NCI-H1436 treated with DMSO at 0.1 percent for 48 hours (cell line): ENCODE measurements around the gene FAM98C.
"Not testable (repeated sequence)": the region's sequence is repeated elsewhere in the genome, so short reads cannot be mapped to it uniquely, and the experiment has no call there.

ENCODE experiments used
- DNase-seq: peaks from one replicate; lab custom pipeline; 2025; lab: John Stamatoyannopoulos, UW

The FAM98C gene

DNA sequence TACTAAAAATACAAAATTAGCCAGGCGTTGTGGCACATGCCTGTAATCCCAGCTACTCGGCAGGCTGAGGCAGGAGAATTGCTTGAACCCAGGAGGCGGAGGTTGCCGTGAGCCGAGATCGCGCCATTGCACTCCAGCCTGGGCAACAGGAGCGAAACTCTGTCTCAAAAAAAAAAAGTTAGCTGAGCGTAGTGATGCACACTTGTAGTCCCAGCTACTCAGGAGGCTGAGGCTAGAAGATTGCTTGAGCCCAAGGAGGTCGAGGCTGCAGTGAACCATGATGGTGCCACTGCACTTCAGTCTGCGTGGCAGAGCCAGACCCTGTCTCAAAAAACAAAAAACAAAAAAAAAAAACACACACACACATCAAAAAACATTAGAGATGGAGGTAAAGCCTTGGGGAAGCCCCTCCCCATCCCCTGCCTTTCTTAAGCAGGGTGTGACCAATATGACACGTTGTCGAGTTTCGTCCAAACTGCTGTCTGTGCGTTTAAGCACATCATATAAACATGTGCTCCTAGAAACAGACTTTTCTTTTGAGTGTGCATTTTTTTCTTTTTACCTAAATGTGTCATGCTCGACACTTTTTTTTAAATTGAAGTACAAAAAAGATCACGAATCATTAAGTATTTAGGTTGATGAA, 24.3 kb downstream of the FAM98C start:
- DNase-seq: not testable (repeated sequence)

DNA sequence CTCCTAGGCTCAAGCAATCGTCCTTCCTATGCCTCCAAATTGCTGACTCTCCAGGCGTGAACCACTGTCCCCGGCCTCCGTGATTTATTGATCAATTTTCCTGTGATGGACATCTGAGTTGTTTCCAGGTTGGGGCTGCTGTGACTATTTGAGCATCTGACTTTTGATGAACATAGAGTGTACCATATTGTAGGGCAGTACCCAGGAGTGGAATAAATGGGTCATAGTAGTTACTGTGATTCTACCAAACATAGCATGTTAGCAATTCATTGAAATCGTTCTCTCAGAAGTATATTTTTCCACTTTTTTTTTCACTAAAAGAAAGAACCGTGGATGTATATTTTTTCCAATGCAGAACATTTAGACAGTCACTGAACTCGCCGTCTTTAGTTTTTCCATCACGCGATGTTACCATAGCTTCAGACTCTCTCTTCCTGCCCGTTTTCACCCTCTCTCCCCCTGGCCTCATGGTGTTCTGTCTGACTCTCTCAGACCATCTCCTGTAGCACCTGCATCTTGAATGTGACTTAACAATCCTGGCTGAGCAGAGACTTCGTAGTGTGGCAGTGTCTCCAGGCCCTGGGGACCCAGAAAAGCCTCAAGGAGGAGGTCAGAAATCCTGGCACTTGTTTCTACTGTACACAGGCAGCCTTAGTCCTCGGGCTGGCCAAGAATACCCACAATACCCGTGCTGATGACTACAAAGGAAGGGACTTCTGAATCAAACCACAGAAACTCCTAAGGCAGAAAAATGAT, 26.3 kb downstream of the FAM98C start:
- DNase-seq: no peak

- no peak for DNase-seq
Measured at GRCh38 chr19:38429811-38430156, 26.9 kb downstream of the FAM98C start.

- DNase-seq: no peak
Measured at GRCh38 chr19:38430931-38431330, 28.0 kb downstream of the FAM98C start.

DNA sequence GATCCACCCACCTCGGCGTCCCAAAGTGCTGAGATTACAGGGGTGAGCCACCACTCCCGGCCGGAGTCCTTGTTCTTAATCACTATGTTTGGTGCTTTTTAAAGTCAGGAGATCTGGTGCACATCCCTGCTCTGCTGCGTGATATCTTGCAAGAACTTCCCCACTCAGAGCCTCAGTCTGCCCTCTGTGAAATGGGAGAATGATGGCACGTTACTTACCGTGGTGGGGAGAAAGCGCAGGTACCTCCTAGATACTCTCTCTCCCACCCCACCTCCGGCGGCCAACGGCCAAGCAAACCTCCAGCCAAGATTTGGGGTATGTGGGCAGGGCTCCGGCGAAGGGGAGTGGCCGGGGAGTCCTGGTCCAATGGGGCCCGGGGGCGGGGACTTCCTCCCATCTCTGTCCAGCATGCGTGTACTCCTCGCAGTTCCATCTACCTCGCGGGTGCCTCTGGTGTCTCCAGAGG, 30.4 kb downstream of the FAM98C start, which contains the start of gene RYR1:
Gene RYR1 (plus strand): TSS at position 424 of the 466 bp plus-strand sequence. CDS start 139 bp downstream, outside the sequence.
- DNase-seq: no peak

GRCh38 chr19:38434549-38435051, 31.7 kb downstream of the FAM98C start:
- no peak for DNase-seq

DNA sequence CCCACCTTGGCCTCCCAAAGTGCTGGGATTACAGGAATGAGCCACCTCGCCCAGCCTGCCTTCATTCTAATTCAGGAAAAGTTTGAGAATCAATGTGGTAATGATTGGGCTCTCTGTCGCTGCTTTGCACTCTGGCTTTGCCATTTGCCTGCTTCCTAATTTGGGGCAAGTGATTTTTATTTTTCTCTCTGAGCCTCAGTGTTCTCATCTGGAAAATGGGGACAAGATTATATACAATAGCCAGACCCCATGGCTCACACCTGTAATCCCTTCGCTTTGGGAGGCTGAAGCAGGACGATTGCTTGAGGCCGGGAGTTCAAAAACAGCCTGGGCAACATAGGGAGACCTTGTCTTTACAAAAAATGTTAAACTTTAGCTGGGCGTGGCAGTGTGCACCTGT, 34.4 kb downstream of the FAM98C start:
- no peak for DNase-seq

- DNase-seq: no peak
Measured at GRCh38 chr19:38437917-38438316, 35.0 kb downstream of the FAM98C start.

GRCh38 chr19:38440592-38440991, 37.7 kb downstream of the FAM98C start:
- no peak for DNase-seq

DNA sequence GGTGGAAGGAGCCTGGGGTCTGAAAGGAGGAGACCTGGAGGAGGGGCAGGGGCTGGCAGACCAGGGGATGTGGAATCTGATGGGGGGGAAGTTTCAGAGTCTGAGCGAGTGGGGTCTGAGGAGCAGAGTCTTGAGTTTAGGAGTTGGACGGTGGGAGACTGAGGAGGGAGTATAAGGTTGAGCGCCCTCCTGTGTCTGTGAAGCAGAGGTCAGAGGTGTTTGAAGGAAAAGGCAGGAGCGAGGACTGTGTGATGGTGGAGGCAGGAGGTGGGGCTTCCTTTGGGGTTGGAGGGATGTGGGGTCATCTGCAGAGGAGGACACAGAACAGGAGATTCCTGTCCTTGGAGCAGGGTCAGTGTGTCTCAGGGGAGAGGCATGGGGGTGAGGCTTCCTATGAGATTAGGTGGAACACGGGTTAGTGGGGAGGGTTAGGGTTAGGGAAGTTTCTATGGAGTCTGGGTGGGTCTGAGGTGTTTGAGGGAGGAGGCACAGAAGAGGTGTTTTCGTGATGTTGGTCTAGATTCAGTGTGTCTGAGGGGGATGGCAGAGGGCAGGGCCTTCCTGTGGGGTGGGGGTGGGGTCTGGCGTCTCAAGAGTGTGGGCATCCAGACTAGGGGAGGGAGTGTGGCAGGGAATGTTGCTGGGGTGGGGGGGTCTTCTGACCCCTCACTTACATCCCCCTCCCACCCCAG, 38.9 kb downstream of the FAM98C start:
- DNase-seq: no peak

DNA sequence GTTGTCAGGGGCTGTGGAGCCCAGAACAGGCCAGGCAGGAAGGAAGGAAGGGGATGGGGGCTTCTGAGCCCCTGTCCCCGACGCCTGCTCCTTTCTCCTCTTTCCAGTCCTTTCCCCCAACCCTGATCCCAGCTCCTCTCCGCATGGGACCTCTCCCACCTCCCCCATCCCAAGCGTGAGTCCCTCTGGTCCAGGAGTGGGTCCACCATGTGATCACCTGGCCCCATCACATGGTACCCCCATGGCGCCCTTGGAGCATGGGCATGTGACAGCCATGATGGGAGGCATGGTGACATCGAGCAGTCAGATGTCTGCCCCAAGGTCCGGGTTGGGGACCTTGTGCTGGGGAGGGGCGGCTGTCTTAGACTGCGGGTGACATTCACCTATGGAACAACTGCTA, 39.8 kb downstream of the FAM98C start:
- DNase-seq: no peak

- no peak for DNase-seq
Measured at GRCh38 chr19:38443458-38443999, 40.6 kb downstream of the FAM98C start.

DNA sequence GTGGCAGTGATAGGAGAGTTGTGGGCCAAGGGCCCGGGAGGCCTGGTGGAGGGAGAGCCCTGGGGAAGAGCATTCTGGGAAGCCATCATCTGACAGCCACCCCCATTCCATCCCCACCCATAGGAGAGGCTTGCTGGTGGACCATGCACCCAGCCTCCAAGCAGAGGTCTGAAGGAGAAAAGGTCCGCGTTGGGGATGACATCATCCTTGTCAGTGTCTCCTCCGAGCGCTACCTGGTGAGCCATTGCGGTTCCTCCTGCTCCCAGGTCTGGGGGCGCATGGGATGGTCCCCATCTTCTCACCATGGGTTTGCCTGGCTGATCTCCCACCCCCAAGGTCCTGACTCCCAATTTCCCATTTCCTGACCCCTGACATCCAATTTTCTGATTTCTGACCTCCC, 41.1 kb downstream of the FAM98C start:
- no peak for DNase-seq

- DNase-seq: no peak
Measured at GRCh38 chr19:38445362-38445761, 42.5 kb downstream of the FAM98C start.

DNA sequence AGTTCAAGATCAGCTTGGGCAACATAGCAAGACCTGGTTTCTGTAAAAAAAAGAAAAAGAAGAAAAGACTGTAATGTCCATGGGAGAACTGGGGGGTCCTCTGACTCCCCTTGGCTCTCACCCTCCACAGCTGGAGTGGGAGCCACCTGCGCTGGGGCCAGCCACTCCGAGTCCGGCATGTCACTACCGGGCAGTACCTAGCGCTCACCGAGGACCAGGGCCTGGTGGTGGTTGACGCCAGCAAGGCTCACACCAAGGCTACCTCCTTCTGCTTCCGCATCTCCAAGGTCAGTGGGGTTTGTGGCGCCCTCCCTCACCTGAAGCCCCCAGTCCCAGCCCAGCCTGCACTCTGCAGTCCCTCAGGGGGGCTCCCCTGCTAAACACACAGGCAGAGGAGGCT, 45.3 kb downstream of the FAM98C start:
- DNase-seq: no peak

DNA sequence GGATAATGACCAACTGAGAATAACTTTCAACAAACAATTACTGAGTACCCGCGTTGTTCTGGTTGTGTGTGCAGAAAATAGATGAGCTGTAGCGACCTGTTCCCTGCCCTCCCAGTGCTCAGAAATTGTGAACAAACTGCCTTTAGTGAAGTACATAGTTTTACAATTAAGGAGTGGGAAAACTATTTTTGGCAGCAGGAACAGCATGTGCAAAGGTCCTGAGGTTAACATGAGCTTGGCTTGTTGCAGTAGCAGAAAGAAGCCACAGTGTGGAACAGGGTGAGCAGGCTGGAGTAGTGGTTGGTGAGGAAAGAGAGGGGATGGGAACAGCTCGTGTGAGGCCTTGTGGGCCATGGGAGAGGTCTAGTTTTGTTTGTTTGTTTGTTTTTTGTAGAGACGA, 46.6 kb downstream of the FAM98C start:
- DNase-seq: no peak

GRCh38 chr19:38451036-38451435, 48.1 kb downstream of the FAM98C start:
- DNase-seq: no peak

DNA sequence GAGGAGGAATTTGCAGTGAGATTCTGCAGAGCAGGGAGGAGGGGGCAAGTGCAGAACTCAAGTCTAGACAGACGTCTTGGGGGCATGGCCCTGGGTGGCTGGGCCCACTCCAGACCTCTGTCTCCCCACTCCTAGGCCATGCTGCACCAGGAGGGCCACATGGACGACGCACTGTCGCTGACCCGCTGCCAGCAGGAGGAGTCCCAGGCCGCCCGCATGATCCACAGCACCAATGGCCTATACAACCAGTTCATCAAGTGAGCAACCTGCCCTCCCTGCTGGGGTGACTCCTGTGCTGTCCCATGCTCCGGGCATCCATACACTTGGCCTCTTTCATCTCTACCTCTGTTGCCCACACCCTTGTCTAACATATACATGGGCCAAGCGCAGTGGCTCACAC, 48.7 kb downstream of the FAM98C start:
- DNase-seq: no peak

DNA sequence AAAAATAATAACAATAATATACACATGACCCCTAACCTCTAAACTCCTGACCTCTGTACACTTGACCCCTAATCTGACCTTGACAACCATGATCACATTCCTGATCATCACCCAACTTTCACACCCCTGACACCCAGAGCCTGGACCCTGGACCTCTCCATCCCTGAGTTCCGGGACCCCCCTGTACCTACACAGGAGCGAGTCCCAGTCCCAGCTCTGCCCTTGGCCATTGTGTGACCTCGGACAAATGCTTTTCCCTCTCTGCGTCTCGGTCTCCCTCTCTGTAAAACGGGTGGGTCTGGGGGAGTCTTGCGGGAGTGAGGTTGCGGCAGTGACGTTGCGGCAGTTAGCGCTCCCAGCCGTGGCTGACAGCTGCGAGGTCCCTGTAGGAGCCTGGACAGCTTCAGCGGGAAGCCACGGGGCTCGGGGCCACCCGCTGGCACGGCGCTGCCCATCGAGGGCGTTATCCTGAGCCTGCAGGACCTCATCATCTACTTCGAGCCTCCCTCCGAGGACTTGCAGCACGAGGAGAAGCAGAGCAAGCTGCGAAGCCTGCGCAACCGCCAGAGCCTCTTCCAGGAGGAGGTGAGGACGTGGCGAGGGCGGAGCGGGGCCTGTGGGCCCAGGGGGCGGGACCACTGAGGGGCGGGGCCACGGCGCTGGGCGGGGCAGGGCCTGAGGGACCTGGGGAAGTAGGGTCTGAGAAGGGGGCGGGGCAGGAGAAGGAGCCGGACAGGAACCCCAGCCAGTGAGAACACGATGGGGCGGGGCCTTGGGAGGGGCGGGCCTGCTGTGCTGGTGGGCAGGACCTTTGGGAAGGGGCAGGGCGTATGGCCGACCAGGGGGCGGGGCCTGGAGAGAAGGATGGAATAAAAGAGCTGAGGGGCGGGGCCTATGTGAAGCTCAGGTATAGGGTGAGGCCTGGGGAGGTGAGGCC, 49.8 kb downstream of the FAM98C start:
- no peak for DNase-seq

DNA sequence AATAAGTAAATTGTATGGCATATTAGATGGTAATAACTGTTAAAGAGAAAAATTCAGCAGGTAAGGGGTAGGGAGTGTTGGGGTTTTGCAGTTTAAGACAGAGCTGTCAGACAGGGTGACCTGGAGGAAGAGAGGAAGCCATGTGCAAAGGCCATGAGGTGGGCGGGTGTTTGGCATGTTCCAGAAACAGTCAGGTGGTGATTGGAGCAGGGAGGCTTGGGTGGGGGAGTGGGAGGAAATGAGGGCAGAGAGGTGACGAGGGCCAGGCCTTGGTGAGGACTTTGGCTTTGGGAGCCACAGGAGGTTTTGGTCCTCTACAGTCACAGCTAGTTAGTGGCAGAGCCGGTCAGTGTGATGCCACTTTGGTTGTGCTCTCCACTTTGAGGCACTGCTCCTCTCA, 50.7 kb downstream of the FAM98C start:
- no peak for DNase-seq

DNA sequence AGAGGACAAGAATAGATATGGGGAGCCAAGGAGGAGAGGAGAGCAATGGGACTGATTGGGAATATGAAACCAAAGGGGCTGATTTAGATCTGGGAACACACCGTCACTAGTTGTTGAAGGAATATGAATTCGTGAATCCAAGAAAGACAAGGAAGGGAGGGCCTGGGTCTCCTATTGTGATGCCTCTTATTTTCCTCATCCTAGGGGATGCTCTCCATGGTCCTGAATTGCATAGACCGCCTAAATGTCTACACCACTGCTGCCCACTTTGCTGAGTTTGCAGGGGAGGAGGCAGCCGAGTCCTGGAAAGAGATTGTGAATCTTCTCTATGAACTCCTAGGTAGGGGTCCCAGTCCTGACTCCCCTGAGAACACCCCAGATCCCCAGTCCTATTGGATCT, 52.1 kb downstream of the FAM98C start:
- no peak for DNase-seq
